Stomach smooth muscle (tissue), 2 donors: ENCODE data around the gene LMOD2.

Experiments
- H3K27ac ChIP-seq: one replicate; pipeline ENCODE4 v1.7.0; 2013; ENCODE audit warnings: mild to moderate bottlenecking, low read length, inconsistent platforms
- H3K27me3 ChIP-seq, 2 donors: one replicate each; pipeline ENCODE4 v1.7.0; 2013; ENCODE audit warnings: low read length in 2 of 2; ENCODE audit not compliant: insufficient read depth in 2 of 2, control insufficient read depth in 1 of 2
- H3K36me3 ChIP-seq, 2 donors: one replicate each; pipeline ENCODE4 v1.7.0; 2013; ENCODE audit warnings: low read length in 2 of 2; ENCODE audit not compliant: control insufficient read depth in 2 of 2, insufficient read depth in 2 of 2
- H3K4me1 ChIP-seq: one replicate; pipeline ENCODE4 v1.7.0; 2013; ENCODE audit warnings: low read length; ENCODE audit not compliant: control insufficient read depth, insufficient read depth
- H3K4me3 ChIP-seq, 2 donors: one replicate each; pipeline ENCODE4 v1.7.0; 2013; ENCODE audit warnings: low read length in 2 of 2
- H3K9ac ChIP-seq, 2 donors: one replicate each; pipeline ENCODE4 v1.7.0; 2013; ENCODE audit warnings: low read length in 2 of 2, mild to moderate bottlenecking in 1 of 2
- H3K9me3 ChIP-seq, 2 donors: one replicate each; pipeline ENCODE4 v1.7.0; 2013; ENCODE audit warnings: low read length in 2 of 2; ENCODE audit not compliant: control insufficient read depth in 2 of 2
- donor health status: healthy.
- donor health status: Pancreatic carcinoma.

The LMOD2 gene

GRCh38 chr7:123687727-123688126 lies 32.1 kb downstream of the LMOD2 start:
- Histone ChIP-seq H3K9ac (no peak overlapping the region), H3K4me1 (no peaks in the 10 kb centered on the region), H3K36me3 (peaks cover 4 to 23% of the 10 kb centered on the region in 2 donors), H3K4me3 (no peak overlapping the region), H3K9me3 (no peaks in the 10 kb centered on the region), H3K27ac (no peak overlapping the region), H3K27me3 (no peaks in the 10 kb centered on the region)

- Histone ChIP-seq H3K9ac (no peak overlapping the region), H3K4me3 (no peak overlapping the region), H3K9me3 (no peaks in the 10 kb centered on the region), H3K27ac (no peak overlapping the region), H3K27me3 (no peaks in the 10 kb centered on the region), H3K36me3 (peaks cover 4 to 23% of the 10 kb centered on the region in 2 donors), H3K4me1 (no peaks in the 10 kb centered on the region)
Measured at GRCh38 chr7:123689250-123689649, 33.6 kb downstream of the LMOD2 start.

GRCh38 chr7:123690550-123690949 lies 34.9 kb downstream of the LMOD2 start:
- no peak overlapping the region for H3K27ac ChIP-seq
- no peaks in the 10 kb centered on the region for H3K27me3 ChIP-seq
- peaks cover 4 to 27% of the 10 kb centered on the region in 2 donors for H3K36me3 ChIP-seq
- H3K9me3 ChIP-seq: no peaks in the 10 kb centered on the region
- no peak overlapping the region for H3K4me3 ChIP-seq
- no peak overlapping the region for H3K9ac ChIP-seq
- no peaks in the 10 kb centered on the region for H3K4me1 ChIP-seq

GRCh38 chr7:123692471-123692877 lies 36.8 kb downstream of the LMOD2 start:
- Histone ChIP-seq H3K9ac (no peak overlapping the region), H3K4me3 (no peak overlapping the region), H3K36me3 (peaks cover 7 to 27% of the 10 kb centered on the region in 2 donors), H3K4me1 (no peaks in the 10 kb centered on the region), H3K9me3 (no peaks in the 10 kb centered on the region), H3K27ac (no peak overlapping the region), H3K27me3 (no peaks in the 10 kb centered on the region)

GRCh38 chr7:123695944-123696677 lies 40.4 kb downstream of the LMOD2 start:
- Histone ChIP-seq H3K9ac (no peak overlapping the region), H3K27me3 (no peaks in the 10 kb centered on the region), H3K4me1 (no peaks in the 10 kb centered on the region), H3K27ac (no peak overlapping the region), H3K4me3 (no peak overlapping the region), H3K9me3 (no peaks in the 10 kb centered on the region), H3K36me3 (peaks cover 10 to 16% of the 10 kb centered on the region in 2 donors)

- H3K27ac ChIP-seq: no peak overlapping the region
- no peak overlapping the region for H3K4me3 ChIP-seq
- H3K36me3 ChIP-seq: peaks cover 10 to 15% of the 10 kb centered on the region in 2 donors
- H3K4me1 ChIP-seq: no peaks in the 10 kb centered on the region
- H3K27me3 ChIP-seq: no peaks in the 10 kb centered on the region
- H3K9ac ChIP-seq: no peak overlapping the region
- no peaks in the 10 kb centered on the region for H3K9me3 ChIP-seq
Measured at GRCh38 chr7:123705211-123705901, 49.7 kb downstream of the LMOD2 start.

- no peaks in the 10 kb centered on the region for H3K27me3 ChIP-seq
- H3K4me1 ChIP-seq: no peaks in the 10 kb centered on the region
Measured at GRCh38 chr7:123709525-123709924, 53.9 kb downstream of the LMOD2 start.

GRCh38 chr7:123710683-123711082 lies 55.0 kb downstream of the LMOD2 start:
- H3K9ac ChIP-seq: no peak overlapping the region
- H3K27ac ChIP-seq: no peak overlapping the region
- H3K4me1 ChIP-seq: no peaks in the 10 kb centered on the region
- peaks cover 5 to 7% of the 10 kb centered on the region in 2 donors for H3K36me3 ChIP-seq
- H3K4me3 ChIP-seq: no peak overlapping the region
- no peaks in the 10 kb centered on the region for H3K27me3 ChIP-seq
- H3K9me3 ChIP-seq: no peaks in the 10 kb centered on the region

More at GRCh38 chr7:123709525-123709924, 53.9 kb downstream of the LMOD2 start:
- H3K36me3 ChIP-seq: peaks cover 10 to 13% of the 10 kb centered on the region in 2 donors
- H3K9me3 ChIP-seq: no peaks in the 10 kb centered on the region
- no peak overlapping the region for H3K27ac ChIP-seq
- no peak overlapping the region for H3K4me3 ChIP-seq
- no peak overlapping the region for H3K9ac ChIP-seq

GRCh38 chr7:123711832-123712293 lies 56.2 kb downstream of the LMOD2 start:
- Histone ChIP-seq H3K36me3 (peaks cover 4 to 5% of the 10 kb centered on the region in 2 donors), H3K4me1 (no peaks in the 10 kb centered on the region), H3K9ac (no peak overlapping the region), H3K9me3 (no peaks in the 10 kb centered on the region), H3K27me3 (no peaks in the 10 kb centered on the region), H3K4me3 (no peak overlapping the region), H3K27ac (no peak overlapping the region)

GRCh38 chr7:123712619-123713018 lies 57.0 kb downstream of the LMOD2 start:
- Histone ChIP-seq H3K27ac (no peak overlapping the region), H3K4me3 (no peak overlapping the region), H3K4me1 (no peaks in the 10 kb centered on the region), H3K9ac (no peak overlapping the region), H3K36me3 (peaks cover 4% of the 10 kb centered on the region in 2 donors), H3K9me3 (no peaks in the 10 kb centered on the region), H3K27me3 (no peaks in the 10 kb centered on the region)
